ENCODE data around the gene RALB.
"Not testable (repeated sequence)": the region's sequence is repeated elsewhere in the genome, so short reads cannot be mapped to it uniquely, and the experiment has no call there.

Gene RALB

GRCh38 chr2:120224735-120225548, 27.7 kb upstream of the RALB start:
- DNase-seq (ENCODE audit: low read depth), result no peak

DNA sequence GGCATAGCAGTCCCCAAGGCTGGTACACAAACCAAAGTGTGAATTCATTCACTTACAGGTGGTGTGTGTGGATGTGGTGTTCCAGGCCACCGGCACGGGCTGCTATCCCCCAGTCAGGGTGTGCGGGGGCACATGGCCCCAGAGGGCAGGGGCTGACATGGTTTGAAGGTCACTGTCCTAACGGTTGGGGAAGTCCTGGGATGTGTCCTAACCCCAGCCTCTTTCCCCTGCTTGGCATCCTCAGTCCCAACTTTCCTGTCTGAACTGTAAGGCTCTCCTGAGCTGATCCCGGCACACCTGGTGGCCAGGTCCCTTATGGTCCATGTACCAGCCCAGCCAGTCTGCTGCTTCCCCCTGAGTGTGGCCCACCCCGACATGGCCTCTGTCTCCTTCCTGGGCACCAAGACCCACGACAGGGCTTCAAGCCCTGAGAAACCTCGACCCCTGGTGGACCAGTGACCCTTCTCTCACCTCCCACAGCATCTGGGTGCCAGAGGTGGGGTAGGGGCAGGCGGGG, 27.0 kb upstream of the RALB start:
- DNase-seq (ENCODE audit: low read depth), result no peak

GRCh38 chr2:120226316-120226715, 26.3 kb upstream of the RALB start:
- no peak for DNase-seq (ENCODE audit: low read depth)

GRCh38 chr2:120227111-120227991, 25.3 kb upstream of the RALB start:
- DNase-seq (ENCODE audit: low read depth), result no peak

DNA sequence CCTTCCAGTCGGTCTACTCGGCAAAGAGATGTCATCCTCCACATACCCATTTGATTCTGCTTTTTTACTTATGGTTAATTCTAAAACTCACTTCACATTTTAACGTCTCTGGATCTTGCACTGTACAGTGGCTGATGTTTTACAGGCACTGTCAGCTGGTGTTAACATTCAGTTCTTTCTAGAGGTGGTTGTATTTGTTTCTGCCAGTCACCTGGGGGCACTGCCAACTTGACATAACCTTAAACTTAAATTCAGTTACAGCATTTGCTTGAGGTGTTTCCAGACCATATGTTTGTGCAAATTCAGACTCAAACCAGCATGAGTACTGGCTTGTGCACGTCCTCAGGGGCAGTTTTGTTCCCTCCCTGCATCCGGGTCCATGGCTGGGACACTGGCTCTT, 24.1 kb upstream of the RALB start:
- DNase-seq (ENCODE audit: low read depth), result no peak

DNA sequence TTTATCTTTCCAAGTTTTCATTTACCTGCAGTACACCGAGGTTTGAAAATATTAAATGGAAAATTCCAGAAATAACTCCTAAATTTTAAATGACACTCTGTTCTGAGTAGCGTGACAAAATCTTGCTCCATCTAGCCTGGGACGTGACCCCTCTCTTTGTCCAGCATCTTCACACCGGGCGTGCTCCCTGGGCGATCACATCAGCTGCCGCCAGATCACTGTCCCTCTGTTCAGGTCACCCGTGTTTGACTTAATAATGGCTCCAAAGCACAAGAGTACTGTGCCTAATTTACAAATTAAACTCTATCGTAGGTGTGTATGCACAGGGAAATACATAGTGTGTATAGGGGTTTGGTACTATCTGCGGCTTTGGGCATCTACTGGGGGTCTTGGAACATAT, 23.3 kb upstream of the RALB start:
- DNase-seq (ENCODE audit: low read depth), result no peak

DNA sequence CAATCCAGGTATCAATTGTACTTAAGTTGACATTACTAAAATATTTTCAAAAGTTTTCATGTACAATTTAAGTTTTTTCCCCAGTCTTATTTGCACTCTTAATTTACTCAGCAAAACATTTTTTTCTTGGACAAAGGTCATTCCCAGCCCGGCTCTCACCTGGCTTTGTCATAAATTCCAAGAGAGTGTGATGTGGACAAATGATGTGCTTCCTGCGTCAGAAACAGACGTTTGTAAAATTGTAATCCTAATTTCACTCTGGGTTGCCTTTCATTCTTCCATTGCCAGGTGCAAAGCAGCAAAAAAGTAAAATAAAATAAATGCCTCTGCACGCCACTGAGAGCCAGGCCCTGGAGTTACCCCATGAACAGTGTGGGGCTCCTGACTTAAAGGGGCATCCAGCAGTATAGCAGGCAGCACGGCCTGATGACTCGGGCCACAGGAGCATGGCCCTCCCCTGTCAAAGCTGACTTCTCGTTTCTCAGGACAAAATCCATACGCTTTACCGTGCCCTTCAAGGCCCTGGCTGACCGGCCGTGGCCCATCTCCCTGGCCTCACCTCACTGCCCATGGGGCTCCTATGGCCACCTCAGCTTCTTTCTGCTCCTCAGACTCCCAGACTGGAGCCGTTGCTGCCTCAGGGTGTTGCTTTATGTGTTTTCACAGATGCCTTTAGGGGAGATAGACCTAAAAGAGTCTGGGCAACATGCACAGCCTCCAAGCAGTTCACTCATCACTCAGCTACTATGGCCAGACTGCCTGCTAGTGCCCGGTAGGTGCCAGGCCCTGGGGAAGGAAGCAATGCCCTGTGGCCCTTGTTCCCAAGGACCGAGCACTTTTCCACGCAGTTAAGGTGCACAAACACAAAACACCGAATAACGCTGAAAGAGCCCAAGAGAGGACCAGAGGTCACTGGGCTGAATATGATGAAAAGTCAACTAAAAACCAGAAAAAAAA, 21.9 kb upstream of the RALB start:
- DNase-seq (ENCODE audit: low read depth), result no peak

- no peak for DNase-seq (ENCODE audit: low read depth)
Measured at GRCh38 chr2:120231564-120231973, 21.1 kb upstream of the RALB start.

GRCh38 chr2:120231974-120232635, 20.5 kb upstream of the RALB start:
- no peak for DNase-seq (ENCODE audit: low read depth)

DNA sequence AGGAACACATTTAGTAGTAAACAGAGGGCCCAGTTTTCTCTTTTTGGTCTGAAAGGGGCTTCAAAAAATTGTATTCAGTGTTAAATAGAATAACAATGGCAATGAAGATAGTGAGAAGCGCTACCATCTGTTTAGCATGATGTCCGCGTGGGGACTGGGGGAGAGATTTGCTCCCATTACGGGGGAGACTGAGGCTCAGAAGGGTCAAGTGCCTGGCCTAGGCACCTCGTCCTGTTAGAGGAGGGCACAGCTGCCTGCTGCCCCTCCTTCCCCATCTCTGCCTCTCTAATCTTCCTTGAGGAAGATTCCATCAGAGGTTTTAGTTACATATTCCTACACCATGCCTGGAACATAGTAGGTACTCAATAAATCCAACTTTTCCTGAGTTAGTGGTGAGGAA, 19.4 kb upstream of the RALB start:
- DNase-seq (ENCODE audit: low read depth), result no peak

GRCh38 chr2:120235158-120235557, 17.5 kb upstream of the RALB start:
- DNase-seq (ENCODE audit: low read depth), result not testable (repeated sequence)

GRCh38 chr2:120235681-120236080, 17.0 kb upstream of the RALB start:
- DNase-seq (ENCODE audit: low read depth), result no peak

- DNase-seq (ENCODE audit: low read depth), result no peak
Measured at GRCh38 chr2:120236316-120236715, 16.3 kb upstream of the RALB start.

DNA sequence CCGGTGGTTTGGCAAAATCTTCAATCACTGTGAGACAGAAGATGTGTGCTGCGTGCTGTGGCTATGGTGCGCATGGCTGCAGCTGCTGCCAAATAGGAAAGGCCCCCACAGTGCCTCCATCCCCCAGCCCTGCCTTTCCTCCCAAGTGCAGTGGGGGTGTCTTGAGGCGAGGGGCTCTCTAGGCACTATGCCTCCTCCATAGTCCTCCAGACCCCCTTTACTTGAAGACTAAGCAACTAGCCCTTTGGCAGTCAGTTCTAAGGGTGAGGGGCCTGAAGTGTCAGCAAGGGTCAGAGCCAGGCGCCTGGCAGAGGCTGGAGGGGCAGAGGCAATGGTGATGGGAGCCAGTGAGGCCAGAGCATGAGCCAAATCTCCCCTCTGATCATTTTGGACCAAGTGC, 15.9 kb upstream of the RALB start:
- DNase-seq (ENCODE audit: low read depth), result no peak

DNA sequence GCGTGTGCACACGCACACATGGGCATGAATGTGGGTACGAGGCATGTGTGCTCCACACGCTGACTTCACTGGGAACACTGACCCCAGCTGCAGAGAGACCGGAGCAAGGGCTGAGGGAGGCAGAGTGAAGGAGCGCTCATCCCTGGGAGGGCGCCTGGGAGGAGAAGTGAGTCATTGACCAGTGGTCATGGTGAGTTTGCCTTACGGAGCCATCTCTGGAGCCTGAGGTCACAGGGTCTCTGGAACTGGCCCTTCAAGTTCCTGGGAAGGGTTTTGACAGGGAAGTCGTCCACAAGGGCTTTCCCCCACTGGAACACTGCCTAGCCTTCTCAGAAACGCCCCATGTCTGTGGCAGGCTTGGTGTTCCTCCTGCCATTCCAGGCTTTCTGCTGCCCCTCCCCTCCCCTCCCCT, 15.2 kb upstream of the RALB start:
- DNase-seq (ENCODE audit: low read depth), result peak; percentile 66

GRCh38 chr2:120238728-120239487, 13.7 kb upstream of the RALB start:
- DNase-seq (ENCODE audit: low read depth), result peak; percentile 63

GRCh38 chr2:120239488-120240287, 13.0 kb upstream of the RALB start:
- peak; percentile 76 for DNase-seq (ENCODE audit: low read depth)

DNA sequence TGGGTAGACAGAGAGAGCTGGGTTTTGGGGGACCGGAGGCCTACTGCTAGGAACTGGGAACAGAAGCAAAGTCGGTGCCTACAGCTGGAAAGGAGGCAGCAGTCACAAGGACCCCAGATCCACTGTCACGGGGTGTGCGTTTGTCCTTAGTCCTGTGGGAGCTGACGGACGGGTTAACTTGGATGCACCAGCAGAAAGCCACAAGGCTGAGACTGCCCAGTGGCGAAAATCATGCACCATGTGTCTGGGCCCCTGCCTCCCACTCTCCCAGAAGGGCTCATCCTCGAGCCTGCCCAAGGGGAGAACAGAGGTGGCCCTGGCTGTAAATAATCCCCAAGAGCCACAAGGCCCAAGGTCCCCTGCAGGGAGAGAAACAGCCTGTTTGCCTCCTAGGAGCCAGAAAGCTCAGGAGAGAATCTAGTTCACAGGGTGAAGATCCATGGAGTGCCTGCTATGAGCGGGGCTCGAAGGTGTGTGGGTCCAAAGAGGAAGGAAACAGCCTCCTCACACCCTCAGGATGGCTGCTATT, 11.7 kb upstream of the RALB start:
- no peak for DNase-seq (ENCODE audit: low read depth)

DNA sequence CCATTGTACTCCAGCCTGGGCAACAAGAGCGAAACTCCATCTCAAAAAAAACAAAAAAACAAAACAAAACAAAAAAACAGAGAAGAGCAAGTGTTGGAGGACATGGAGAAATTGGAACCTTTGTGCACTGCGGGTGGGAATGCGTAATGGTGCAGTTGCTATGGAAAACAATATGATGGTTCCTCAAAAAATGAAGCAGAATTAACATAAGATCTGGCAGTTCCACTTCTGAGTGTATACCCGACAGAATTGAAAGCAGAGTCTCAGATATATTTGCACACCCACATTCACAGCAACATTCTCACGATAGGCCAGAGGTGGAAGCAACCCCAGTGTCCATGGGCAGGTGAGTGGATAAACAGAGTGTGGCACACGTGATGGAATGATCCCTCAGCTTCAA, 11.0 kb upstream of the RALB start:
- no peak for DNase-seq (ENCODE audit: low read depth)

Measured in GM04504 (cell line).